H9 (cell line): ENCODE data around the gene TATDN2. TPM values are rescaled to one million over a fixed set of nuclear protein-coding genes. Genes with fewer than 3 reads are reported as not detected.

Experiments
- DNase-seq: peaks from one replicate; pipeline ENCODE4 v3.0.0-alpha.2; 2017
- H2AFZ ChIP-seq: one replicate; pipeline ENCODE4 v1.6.1; 2013; ENCODE audit warnings: mild to moderate bottlenecking, low read length, control low read depth, moderate library complexity
- H2AK5ac ChIP-seq: 2 replicates; pipeline ENCODE4 v1.6.1; 2013; ENCODE audit warnings: low read length, control low read depth, mixed read lengths; ENCODE audit not compliant: insufficient read length
- H2BK120ac ChIP-seq: one replicate; pipeline ENCODE4 v1.6.1; 2013; ENCODE audit warnings: low read depth, mild to moderate bottlenecking, low read length, control low read depth, inconsistent platforms; ENCODE audit not compliant: poor library complexity, severe bottlenecking
- H2BK12ac ChIP-seq: 2 replicates; pipeline ENCODE4 v1.6.1; 2013; ENCODE audit warnings: low read length, control low read depth, mixed read lengths, low read depth; ENCODE audit not compliant: insufficient read length
- H2BK15ac ChIP-seq: 2 replicates; pipeline ENCODE4 v1.6.1; 2013; ENCODE audit warnings: low read depth, low read length, control low read depth
- H2BK20ac ChIP-seq: one replicate; pipeline ENCODE4 v1.6.1; 2013; ENCODE audit warnings: low read depth, mild to moderate bottlenecking, low read length, control low read depth, inconsistent platforms; ENCODE audit not compliant: poor library complexity, severe bottlenecking
- H2BK5ac ChIP-seq: 2 replicates; pipeline ENCODE4 v1.6.1; 2013; ENCODE audit warnings: low read length, control low read depth, mixed read lengths; ENCODE audit not compliant: insufficient read length
- H3K14ac ChIP-seq: 2 replicates; pipeline ENCODE4 v1.6.1; 2013; ENCODE audit warnings: low read length, control low read depth; ENCODE audit not compliant: insufficient read depth
- H3K18ac ChIP-seq: 2 replicates; pipeline ENCODE4 v1.6.1; 2013; ENCODE audit warnings: low read depth, mild to moderate bottlenecking, mixed read lengths, low read length, control low read depth; ENCODE audit not compliant: insufficient read length
- H3K23ac ChIP-seq: 2 replicates; pipeline ENCODE4 v1.6.1; 2013; ENCODE audit warnings: low read length, control low read depth, mixed read lengths, low read depth; ENCODE audit not compliant: insufficient read length
- H3K23me2 ChIP-seq: 2 replicates; pipeline ENCODE4 v1.6.1; 2013; ENCODE audit warnings: low read depth, mild to moderate bottlenecking, mixed read lengths, low read length, control low read depth; ENCODE audit not compliant: insufficient read length, poor library complexity, severe bottlenecking
- H3K27ac ChIP-seq: 2 replicates; pipeline ENCODE4 v1.5.1; 2013; ENCODE audit warnings: low read length, control low read depth, mixed read lengths, low read depth; ENCODE audit not compliant: insufficient read length
- H3K27me3 ChIP-seq: 2 replicates; pipeline ENCODE4 v1.6.1; 2013; ENCODE audit warnings: low read length, control low read depth, inconsistent platforms; ENCODE audit not compliant: insufficient read depth
- H3K4ac ChIP-seq: 2 replicates; pipeline ENCODE4 v1.6.1; 2013; ENCODE audit warnings: low read depth, mild to moderate bottlenecking, control low read depth, inconsistent platforms, low read length, moderate library complexity
- H3K4me1 ChIP-seq: 2 replicates; pipeline ENCODE4 v1.6.1; 2013; ENCODE audit warnings: low read length, control low read depth, inconsistent platforms; ENCODE audit not compliant: insufficient read depth
- H3K4me2 ChIP-seq: 2 replicates; pipeline ENCODE4 v1.6.1; 2013; ENCODE audit warnings: low read length, control low read depth, mixed read lengths; ENCODE audit not compliant: insufficient read length, insufficient read depth
- H3K56ac ChIP-seq: 2 replicates; pipeline ENCODE4 v1.6.1; 2013; ENCODE audit warnings: low read depth, mild to moderate bottlenecking, mixed read lengths, low read length, control low read depth; ENCODE audit not compliant: insufficient read length
- H3K79me1 ChIP-seq: 2 replicates; pipeline ENCODE4 v1.6.1; 2013; ENCODE audit warnings: low read depth, mild to moderate bottlenecking, moderate library complexity, low read length, control low read depth, inconsistent platforms; ENCODE audit not compliant: insufficient read depth, poor library complexity, severe bottlenecking
- H3K79me2 ChIP-seq: 2 replicates; pipeline ENCODE4 v1.6.1; 2013; ENCODE audit warnings: low read length, control low read depth, inconsistent platforms; ENCODE audit not compliant: insufficient read depth
- H3K9ac ChIP-seq: 2 replicates; pipeline ENCODE4 v1.6.1; 2013; ENCODE audit warnings: low read length, control low read depth, mixed read lengths; ENCODE audit not compliant: insufficient read length; ENCODE audit errors: extremely low read depth
- H3K9me3 ChIP-seq: one replicate; pipeline ENCODE4 v1.6.1; 2013; ENCODE audit warnings: low read depth, low read length, inconsistent platforms; ENCODE audit not compliant: control insufficient read depth
- H3T11ph ChIP-seq: one replicate; pipeline ENCODE4 v1.6.1; 2013; ENCODE audit warnings: mild to moderate bottlenecking, low read length, control low read depth, inconsistent platforms
- H4K20me1 ChIP-seq: one replicate; pipeline ENCODE4 v1.6.1; 2013; ENCODE audit not compliant: control insufficient read depth, insufficient read length, insufficient read depth
- H4K5ac ChIP-seq: 2 replicates; pipeline ENCODE4 v1.6.1; 2013; ENCODE audit warnings: low read depth, mild to moderate bottlenecking, mixed read lengths, low read length, control low read depth; ENCODE audit not compliant: insufficient read length
- H4K8ac ChIP-seq: replicated peaks from 2 replicates; pipeline ENCODE4 v1.6.1; 2013; ENCODE audit warnings: low read length, control low read depth, mixed read lengths, low read depth; ENCODE audit not compliant: insufficient read length
- H4K91ac ChIP-seq: 2 replicates; pipeline ENCODE4 v1.6.1; 2013; ENCODE audit warnings: low read depth, mild to moderate bottlenecking, moderate library complexity, mixed read lengths, low read length, control low read depth; ENCODE audit not compliant: insufficient read length
- H3K27ac Mint-ChIP-seq, 3 experiments: 2 replicates in 2 of 3; 3 replicates in 1 of 3; pipeline ENCODE4 v1.8.0; 2020 to 2021; ENCODE audit warnings: mixed read lengths in 3 of 3, mild to moderate bottlenecking in 1 of 3, moderate library complexity in 1 of 3
- H3K27me3 Mint-ChIP-seq: 2 replicates; pipeline ENCODE4 v1.8.0; 2021; ENCODE audit warnings: low read depth, mild to moderate bottlenecking, moderate library complexity, mixed read lengths
- H3K36me3 Mint-ChIP-seq, 3 experiments: 2 replicates in 2 of 3; 3 replicates in 1 of 3; pipeline ENCODE4 v1.8.0; 2020 to 2021; ENCODE audit warnings: low read depth in 3 of 3, mixed read lengths in 3 of 3; ENCODE audit not compliant: insufficient read depth in 1 of 3
- H3K4me1 Mint-ChIP-seq, 2 experiments: 2 replicates each; pipeline ENCODE4 v1.8.0; 2020; ENCODE audit warnings: mixed read lengths in 2 of 2
- H3K4me3 Mint-ChIP-seq, 2 experiments: 2 replicates in 1 of 2; 3 replicates in 1 of 2; pipeline ENCODE4 v1.8.0; 2020 to 2021; ENCODE audit warnings: mild to moderate bottlenecking in 2 of 2, mixed read lengths in 2 of 2, moderate library complexity in 1 of 2
- H3K9me3 Mint-ChIP-seq, 2 experiments: 2 replicates in 1 of 2; 3 replicates in 1 of 2; pipeline ENCODE4 v1.8.0; 2020; ENCODE audit warnings: mild to moderate bottlenecking in 2 of 2, mixed read lengths in 2 of 2, moderate library complexity in 1 of 2
- CTCF ChIP-seq: fragments of 200-600 bp; sonication (generic); conservative IDR thresholded peaks from 3 replicates; pipeline ENCODE4 v1.8.0; 2021; ENCODE audit warnings: antibody characterized with exemption, mild to moderate bottlenecking
- WGBS: extraction: QIAGEN DNeasy Blood & Tissue Kit; methylation state at CpG from one replicate; pipeline ENCODE4 v1.1.7; 2013; ENCODE audit warnings: missing lambda C conversion rate, low lambda C conversion rate, mixed read lengths; ENCODE audit not compliant: insufficient read length; ENCODE audit errors: extremely low coverage; 5-methylcytosine and 5-hydroxymethylcytosine counted together
- total RNA-seq: library from RNA; stranded (reverse); gene quantifications from 2 replicates; pipeline ENCODE4 v1.2.1, GENCODE V29; 2021

Gene TATDN2
- total RNA-seq, 1 experiment from 2014 or later: 34.4 TPM

- H2AFZ ChIP-seq: no peak overlapping the region
- Mint-ChIP-seq H3K36me3 (no peaks in the 10 kb centered on the region), H3K27ac (peak overlapping the region in 2 of 3 experiments; percentile 25 to 66; a peak in 3 of 7 replicates)
These were observed 49.3 kb upstream of the TATDN2 start for GRCh38 chr3:10198761-10199649.

More at GRCh38 chr3:10198761-10199649, 49.3 kb upstream of the TATDN2 start:
- Histone ChIP-seq H3K14ac (no peak overlapping the region), H3K79me2 (no peaks in the 10 kb centered on the region), H2BK5ac (no peak overlapping the region), H4K5ac (no peak overlapping the region), H2BK120ac (no peak overlapping the region), H2BK20ac (no peak overlapping the region), H4K20me1 (no peaks in the 10 kb centered on the region), H3K18ac (no peak overlapping the region), H3K4ac (no peak overlapping the region), H3K27me3 (no peaks in the 10 kb centered on the region), H3K23ac (no peak overlapping the region), H4K91ac (no peak overlapping the region), H3K9ac (peak overlapping the region; percentile 4), H2BK15ac (no peak overlapping the region), H3K9me3 (no peaks in the 10 kb centered on the region), H3K4me2 (no peak overlapping the region), H3T11ph (no peak overlapping the region), H3K56ac (no peak overlapping the region), H2BK12ac (no peak overlapping the region), H3K4me1 (peaks cover 7% of the 10 kb centered on the region), H2AK5ac (no peak overlapping the region), H3K27ac (no peak overlapping the region), H4K8ac (no peak overlapping the region), H3K23me2 (no peaks in the 10 kb centered on the region), H3K79me1 (no peaks in the 10 kb centered on the region)
- no peak for TF ChIP-seq CTCF
- no CpG with 5 or more reads among the region's 12 CpGs for WGBS
- DNase-seq: no peak
- Mint-ChIP-seq H3K9me3 (no peaks in the 10 kb centered on the region), H3K4me3 (no peak overlapping the region), H3K4me1 (peaks cover 4 to 10% of the 10 kb centered on the region in 2 experiments), H3K27me3 (no peaks in the 10 kb centered on the region)
